DND-41 (cell line): ENCODE measurements around the gene KDM6A.
"Not testable (repeated sequence)": the region's sequence is repeated elsewhere in the genome, so short reads cannot be mapped to it uniquely, and the experiment has no call there.

Experiments used
- ATAC-seq: fragments of 200-7000 bp; cut with Tn5 transposase; 3 replicates; pipeline ENCODE4 v1.9.1; 2021; ENCODE audit warnings: low read depth; ENCODE audit not compliant: insufficient read depth
- DNase-seq: peaks from one replicate; pipeline ENCODE4 v3.0.0-alpha.2; 2020
- H2AFZ ChIP-seq: 2 replicates; pipeline ENCODE4 v1.6.0; 2012; ENCODE audit warnings: low read depth, low read length
- H3K27ac ChIP-seq: 2 replicates; pipeline ENCODE4 v1.5.1; 2012; ENCODE audit warnings: low read length, inconsistent platforms
- H3K27me3 ChIP-seq: fragments of 200-600 bp; sonication (generic); 2 replicates; pipeline ENCODE4 v1.6.0; 2012; ENCODE audit warnings: low read length, mild to moderate bottlenecking, inconsistent platforms; ENCODE audit not compliant: insufficient read depth, poor library complexity
- H3K36me3 ChIP-seq: 2 replicates; pipeline ENCODE4 v1.5.1; 2012; ENCODE audit warnings: low read length, inconsistent platforms; ENCODE audit not compliant: insufficient read depth
- H3K4me1 ChIP-seq: 2 replicates; pipeline ENCODE4 v1.5.1; 2012; ENCODE audit warnings: mild to moderate bottlenecking, low read length; ENCODE audit not compliant: insufficient read depth
- H3K4me2 ChIP-seq: 2 replicates; pipeline ENCODE4 v1.6.0; 2012; ENCODE audit warnings: mild to moderate bottlenecking, moderate library complexity, low read length, inconsistent platforms; ENCODE audit not compliant: insufficient read depth
- H3K4me3 ChIP-seq, 2 experiments: fragments of 200-600 bp in 1 of 2; shearing (Covaris generic) in 1 of 2; 2 replicates each; pipeline ENCODE4 v1.5.1; 2012 to 2016; ENCODE audit warnings: inconsistent platforms in 2 of 2, low read length in 2 of 2, mild to moderate bottlenecking in 2 of 2, low read depth in 1 of 2, moderate library complexity in 1 of 2
- H3K79me2 ChIP-seq: 2 replicates; pipeline ENCODE4 v1.6.0; 2012; ENCODE audit warnings: low read length, inconsistent platforms; ENCODE audit not compliant: insufficient read depth
- H3K9ac ChIP-seq: 2 replicates; pipeline ENCODE4 v1.6.0; 2012; ENCODE audit warnings: low read depth, mild to moderate bottlenecking, inconsistent platforms, low read length, moderate library complexity
- H3K9me3 ChIP-seq: 2 replicates; pipeline ENCODE4 v1.5.1; 2012; ENCODE audit warnings: low read length, moderate library complexity, mild to moderate bottlenecking, inconsistent platforms; ENCODE audit not compliant: insufficient read depth, severe bottlenecking
- H4K20me1 ChIP-seq: 2 replicates; pipeline ENCODE4 v1.6.0; 2012; ENCODE audit warnings: low read length; ENCODE audit not compliant: insufficient read depth
- EZH2 ChIP-seq: IDR thresholded peaks from 3 replicates; pipeline ENCODE4 v1.6.1; 2012; ENCODE audit warnings: borderline replicate concordance, low read depth, mild to moderate bottlenecking, moderate library complexity, low read length, inconsistent platforms; ENCODE audit not compliant: severe bottlenecking
- TF ChIP-seq, protein P1 (sequence below): IDR thresholded peaks from 2 replicates; pipeline ENCODE4 v1.5.1; 2012; ENCODE audit warnings: borderline replicate concordance, low read length, moderate library complexity, mild to moderate bottlenecking; ENCODE audit not compliant: poor library complexity, severe bottlenecking; ENCODE audit errors: extremely low read depth

KDM6A gene

DNA sequence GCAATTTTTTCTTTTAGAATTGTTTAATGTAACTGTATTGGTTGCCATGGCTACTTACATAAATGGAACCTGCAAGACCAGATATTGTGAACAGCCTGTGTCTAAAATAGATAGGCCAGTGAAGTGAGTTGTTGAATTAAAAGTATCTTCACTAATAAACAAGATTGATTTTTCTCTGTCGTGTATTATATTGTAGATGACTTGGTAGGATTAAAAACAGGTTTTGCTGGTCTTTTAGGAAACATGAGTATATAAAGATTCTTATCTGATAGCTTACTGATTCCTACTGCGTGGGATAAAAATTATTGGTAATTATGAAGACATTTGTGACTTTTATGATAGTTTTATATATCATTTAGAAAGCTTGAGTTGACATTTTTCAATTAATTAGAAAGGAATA, 162.1 kb downstream of the KDM6A start:
- Histone ChIP-seq H3K9ac (no peak overlapping the region), H3K4me2 (no peak overlapping the region), H3K4me3 (no peak overlapping the region), H3K36me3 (peaks cover 7% of the 10 kb centered on the region; the same call in 1 of the 2 replicates), H4K20me1 (no peaks in the 10 kb centered on the region), H2AFZ (no peak overlapping the region), H3K79me2 (peaks cover 33% of the 10 kb centered on the region), H3K27me3 (no peaks in the 10 kb centered on the region), H3K9me3 (no peaks in the 10 kb centered on the region), H3K27ac (no peak overlapping the region), H3K4me1 (no peaks in the 10 kb centered on the region)
- TF ChIP-seq, protein P1, sequence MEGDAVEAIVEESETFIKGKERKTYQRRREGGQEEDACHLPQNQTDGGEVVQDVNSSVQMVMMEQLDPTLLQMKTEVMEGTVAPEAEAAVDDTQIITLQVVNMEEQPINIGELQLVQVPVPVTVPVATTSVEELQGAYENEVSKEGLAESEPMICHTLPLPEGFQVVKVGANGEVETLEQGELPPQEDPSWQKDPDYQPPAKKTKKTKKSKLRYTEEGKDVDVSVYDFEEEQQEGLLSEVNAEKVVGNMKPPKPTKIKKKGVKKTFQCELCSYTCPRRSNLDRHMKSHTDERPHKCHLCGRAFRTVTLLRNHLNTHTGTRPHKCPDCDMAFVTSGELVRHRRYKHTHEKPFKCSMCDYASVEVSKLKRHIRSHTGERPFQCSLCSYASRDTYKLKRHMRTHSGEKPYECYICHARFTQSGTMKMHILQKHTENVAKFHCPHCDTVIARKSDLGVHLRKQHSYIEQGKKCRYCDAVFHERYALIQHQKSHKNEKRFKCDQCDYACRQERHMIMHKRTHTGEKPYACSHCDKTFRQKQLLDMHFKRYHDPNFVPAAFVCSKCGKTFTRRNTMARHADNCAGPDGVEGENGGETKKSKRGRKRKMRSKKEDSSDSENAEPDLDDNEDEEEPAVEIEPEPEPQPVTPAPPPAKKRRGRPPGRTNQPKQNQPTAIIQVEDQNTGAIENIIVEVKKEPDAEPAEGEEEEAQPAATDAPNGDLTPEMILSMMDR: no peak
- no peak for TF ChIP-seq EZH2
- DNase-seq (no peak), ATAC-seq (no peak)

DNA sequence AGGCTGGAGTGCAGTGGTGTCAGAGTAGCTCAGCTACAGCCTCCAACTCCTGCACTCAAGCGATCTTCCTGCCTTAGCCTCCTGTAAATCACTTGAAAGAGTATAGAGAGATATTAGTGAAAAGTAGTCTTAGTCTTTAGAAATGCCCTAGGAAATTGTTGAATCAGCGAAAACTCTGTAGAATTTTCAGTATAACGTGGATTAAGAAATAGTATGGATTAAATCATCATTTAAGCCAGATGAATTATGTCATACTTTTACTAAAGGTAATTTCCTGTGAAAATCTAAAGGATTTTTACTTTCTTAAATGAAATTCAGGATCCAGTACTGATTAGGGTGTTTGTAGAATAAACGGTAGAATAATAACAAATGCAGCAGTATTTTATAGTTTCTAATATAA, 163.2 kb downstream of the KDM6A start:
- H3K27ac ChIP-seq: no peak overlapping the region
- DNase-seq (no peak), ATAC-seq (no peak)
- no peaks in the 10 kb centered on the region for H3K4me1 ChIP-seq
- no peak overlapping the region for H3K9ac ChIP-seq
- H3K4me3 ChIP-seq: no peak overlapping the region
- H3K27me3 ChIP-seq: no peaks in the 10 kb centered on the region
- H2AFZ ChIP-seq: no peak overlapping the region
- peaks cover 7% of the 10 kb centered on the region; the same call in 1 of the 2 replicates for H3K36me3 ChIP-seq
- TF ChIP-seq, protein P1: no peak
- TF ChIP-seq EZH2: no peak
- H3K4me2 ChIP-seq: no peak overlapping the region
- H3K9me3 ChIP-seq: no peaks in the 10 kb centered on the region
- peaks cover 24% of the 10 kb centered on the region for H3K79me2 ChIP-seq
- no peaks in the 10 kb centered on the region for H4K20me1 ChIP-seq

DNA sequence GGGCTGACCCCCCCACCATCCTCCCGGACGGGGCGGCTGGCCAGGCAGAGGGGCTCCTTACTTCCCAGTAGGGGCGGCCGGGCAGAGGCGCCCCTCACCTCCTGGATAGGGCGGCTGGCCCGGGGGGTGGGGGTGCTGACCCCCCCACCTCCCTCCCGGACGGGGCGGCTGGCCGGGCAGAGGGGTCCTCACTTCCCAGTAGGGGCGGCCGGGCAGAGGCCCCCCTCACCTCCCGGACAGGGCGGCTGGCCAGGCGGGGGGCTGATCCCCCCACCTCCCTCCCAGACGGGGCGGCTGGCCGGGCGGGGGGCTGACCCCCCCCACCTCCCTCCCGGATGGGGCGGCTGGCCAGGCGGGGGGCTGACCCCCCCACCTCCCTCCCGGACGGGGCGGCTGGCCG, 167.1 kb downstream of the KDM6A start:
- not testable (repeated sequence) for H3K27me3 ChIP-seq, H3K36me3 ChIP-seq, H3K27ac ChIP-seq, H2AFZ ChIP-seq, H3K4me1 ChIP-seq, H4K20me1 ChIP-seq, DNase-seq, H3K4me2 ChIP-seq, H3K79me2 ChIP-seq, H3K4me3 ChIP-seq, H3K9ac ChIP-seq, H3K9me3 ChIP-seq, ATAC-seq

DNA sequence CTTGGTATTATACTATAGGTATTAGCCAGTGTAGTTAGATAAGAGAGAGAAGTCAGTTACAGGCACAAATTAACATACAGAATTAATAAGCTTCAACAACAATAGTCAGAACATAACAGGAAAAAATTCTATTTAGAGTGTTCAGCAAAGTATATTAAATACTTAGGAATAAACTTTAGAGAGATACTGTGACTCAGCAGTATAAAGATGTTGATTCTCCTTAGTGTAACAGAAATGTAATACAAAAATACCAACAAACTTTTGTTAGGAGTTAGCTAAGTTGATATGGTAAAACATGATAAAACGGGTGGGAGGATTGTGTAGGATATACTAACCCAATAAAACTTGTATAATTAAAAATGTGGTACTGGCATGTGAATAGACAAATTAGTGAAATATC, 173.4 kb downstream of the KDM6A start:
- DNase-seq (no peak), ATAC-seq (no peak)
- H3K79me2 ChIP-seq: peaks cover 7% of the 10 kb centered on the region; the same call in 1 of the 2 replicates
- TF ChIP-seq, protein P1: no peak
- no peak for TF ChIP-seq EZH2
- no peaks in the 10 kb centered on the region for H3K36me3 ChIP-seq
- H2AFZ ChIP-seq: no peak overlapping the region
- H3K4me2 ChIP-seq: no peak overlapping the region
- H3K9me3 ChIP-seq: no peaks in the 10 kb centered on the region
- H3K4me3 ChIP-seq: no peak overlapping the region
- H3K4me1 ChIP-seq: no peaks in the 10 kb centered on the region
- no peaks in the 10 kb centered on the region for H3K27me3 ChIP-seq
- no peak overlapping the region for H3K9ac ChIP-seq
- H4K20me1 ChIP-seq: no peaks in the 10 kb centered on the region
- H3K27ac ChIP-seq: no peak overlapping the region
